Prostate gland (tissue), 2 donors: ENCODE results near the gene MED15.

Experiments
- CTCF ChIP-seq, 4 experiments: fragments of 200-600 bp in 2 of 4; fragments of 450-650 bp in 2 of 4; sonication (generic) in 2 of 4; IDR thresholded peaks; 1 replicate in 3 of 4; 2 replicates in 1 of 4; pipeline ENCODE4 v1.5.1; 2016 to 2019; ENCODE audit warnings: antibody characterized with exemption in 4 of 4, mild to moderate bottlenecking in 2 of 4, moderate library complexity in 2 of 4
- POLR2A ChIP-seq: fragments of 450-650 bp; IDR thresholded peaks from one replicate; pipeline ENCODE4 v1.6.1; 2016; ENCODE audit warnings: antibody characterized with exemption, mild to moderate bottlenecking
- POLR2AphosphoS5 ChIP-seq: sonication (generic); formaldehyde crosslinking; IDR thresholded peaks from one replicate; pipeline ENCODE4 v1.6.1; 2017; ENCODE audit warnings: antibody characterized with exemption

GRCh38 chr22:20611418-20611817 is 104.0 kb downstream of the MED15 start:
- no peak for TF ChIP-seq CTCF (IDR thresholded peaks at IDR 0.05)
- no peak for TF ChIP-seq POLR2AphosphoS5
- TF ChIP-seq POLR2A = no peak
